HG03060 (cell line): Measurements from ENCODE around the gene SYT4.
"Not testable (repeated sequence)": the region's sequence is repeated elsewhere in the genome, so short reads cannot be mapped to it uniquely, and the experiment has no call there.

ENCODE experiments used
- ATAC-seq: cut with Tn5 transposase; IDR thresholded peaks from one replicate; pipeline ENCODE4 v1.9.1; 2021; ENCODE audit warnings: low read depth, moderate number of reproducible peaks; ENCODE audit not compliant: unreplicated experiment

The SYT4 gene

GRCh38 chr18:43277164-43277600, at the start of gene SYT4:
Gene SYT4, minus strand, starts transcription at chr18:43277490. Its CDS starts 209 bp downstream, at chr18:43277281.
- no peak for ATAC-seq

- ATAC-seq = no peak
These were observed 44.8 kb upstream of the SYT4 start for GRCh38 chr18:43322132-43322531.

- ATAC-seq = no peak
These were observed 37.7 kb upstream of the SYT4 start for GRCh38 chr18:43314941-43315340.

- ATAC-seq = no peak
These were observed 35.6 kb upstream of the SYT4 start for GRCh38 chr18:43312891-43313290.

- no peak for ATAC-seq
These were observed 32.9 kb upstream of the SYT4 start for GRCh38 chr18:43310239-43310638.

GRCh38 chr18:43303376-43303775, 26.1 kb upstream of the SYT4 start:
- no peak for ATAC-seq

- not testable (repeated sequence) for ATAC-seq
These were observed 8.9 kb upstream of the SYT4 start for GRCh38 chr18:43286187-43286586.

- no peak for ATAC-seq
These were observed 6.0 kb upstream of the SYT4 start for GRCh38 chr18:43283299-43283698.

- ATAC-seq = peak; percentile 65
These were observed 1.9 kb upstream of the SYT4 start for GRCh38 chr18:43279015-43279744.

- no peak for ATAC-seq
These were observed 1.1 kb upstream of the SYT4 start for GRCh38 chr18:43278355-43278754.

GRCh38 chr18:43276491-43276890, 799 bp downstream of the SYT4 start:
- no peak for ATAC-seq

GRCh38 chr18:43275546-43275945, 1.7 kb downstream of the SYT4 start:
- no peak for ATAC-seq

- no peak for ATAC-seq
These were observed 2.8 kb downstream of the SYT4 start for GRCh38 chr18:43274526-43274925.

GRCh38 chr18:43271593-43272432, 5.5 kb downstream of the SYT4 start:
- ATAC-seq = no peak

- no peak for ATAC-seq
These were observed 9.5 kb downstream of the SYT4 start for GRCh38 chr18:43267818-43268217.

- ATAC-seq = no peak
These were observed 11.8 kb downstream of the SYT4 start for GRCh38 chr18:43265465-43265864.

GRCh38 chr18:43248610-43249249, 28.6 kb downstream of the SYT4 start:
- no peak for ATAC-seq

GRCh38 chr18:43247944-43248343, 29.3 kb downstream of the SYT4 start:
- ATAC-seq = no peak

- no peak for ATAC-seq
These were observed 38.9 kb downstream of the SYT4 start for GRCh38 chr18:43238429-43238828.

GRCh38 chr18:43236921-43237320, 40.4 kb downstream of the SYT4 start:
- ATAC-seq = no peak

- no peak for ATAC-seq
These were observed 42.4 kb downstream of the SYT4 start for GRCh38 chr18:43234889-43235288.
